GM19240 (cell line): Measurements from ENCODE around the gene TENT5C.

Experiments
- DNase-seq: peaks from one replicate; pipeline ENCODE4 v3.0.0; 2011; ENCODE audit warnings: low spot score; ENCODE audit not compliant: insufficient read length

TENT5C gene

GRCh38 chr1:117612517-117613248, 6.8 kb downstream of the TENT5C start:
- DNase-seq, result no peak

GRCh38 chr1:117613249-117613968, 7.6 kb downstream of the TENT5C start:
- no peak for DNase-seq

DNA sequence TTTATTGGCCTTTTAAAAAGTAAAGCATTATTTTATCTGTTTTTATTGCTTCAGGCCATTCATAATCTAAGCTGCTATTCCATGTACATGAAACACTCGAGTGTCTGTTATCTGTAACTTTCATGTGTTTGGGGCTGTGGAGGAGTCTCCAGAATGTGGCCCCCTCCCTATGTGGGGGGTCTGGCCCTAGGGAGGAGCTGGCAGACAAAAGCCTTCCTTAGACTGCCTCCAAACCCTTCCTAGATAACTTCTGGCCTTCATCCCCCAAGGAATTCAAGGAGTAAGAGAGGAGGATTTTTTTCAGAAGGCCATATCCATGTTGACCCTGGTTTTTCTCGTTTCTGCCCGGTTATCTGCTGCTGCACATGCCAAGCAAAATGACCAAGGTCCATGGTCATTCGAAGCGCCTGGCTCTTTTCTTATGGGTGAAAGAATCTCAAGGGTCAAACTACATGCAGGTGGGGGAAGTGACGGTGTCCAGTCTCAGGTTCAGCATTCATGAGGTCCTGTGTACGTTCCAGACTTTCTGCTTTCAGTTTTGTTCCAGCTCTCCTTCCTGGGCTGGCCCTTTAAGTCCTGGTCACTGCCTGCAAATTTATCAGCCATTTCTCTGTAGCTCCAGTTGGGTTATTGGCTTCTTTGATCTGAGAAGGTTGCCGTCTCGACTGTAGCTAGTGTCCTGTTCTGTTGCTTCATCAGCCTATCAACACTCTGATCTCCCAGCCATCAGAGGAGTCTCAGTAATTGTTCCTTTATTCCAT, 8.3 kb downstream of the TENT5C start:
- DNase-seq, result no peak

DNA sequence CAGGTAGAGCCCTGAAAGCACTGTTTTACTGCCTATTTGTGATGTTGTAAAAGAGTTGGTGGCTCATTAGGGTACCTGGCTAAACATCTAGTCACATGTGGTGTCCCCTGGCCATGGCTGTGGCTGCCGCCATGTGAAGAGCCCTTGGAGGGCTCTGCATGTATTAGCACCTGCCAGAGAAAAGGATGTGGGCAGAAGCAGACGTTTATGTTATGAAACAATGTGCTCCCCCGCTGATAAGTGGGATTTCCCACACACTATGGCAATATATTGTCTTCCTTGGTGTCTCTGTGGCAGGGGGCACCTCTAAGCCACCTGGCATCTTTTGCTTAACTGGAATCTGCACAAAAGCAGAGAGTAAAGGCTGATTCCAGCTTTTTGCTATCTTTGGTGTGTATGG, 9.6 kb downstream of the TENT5C start:
- DNase-seq, result no peak

DNA sequence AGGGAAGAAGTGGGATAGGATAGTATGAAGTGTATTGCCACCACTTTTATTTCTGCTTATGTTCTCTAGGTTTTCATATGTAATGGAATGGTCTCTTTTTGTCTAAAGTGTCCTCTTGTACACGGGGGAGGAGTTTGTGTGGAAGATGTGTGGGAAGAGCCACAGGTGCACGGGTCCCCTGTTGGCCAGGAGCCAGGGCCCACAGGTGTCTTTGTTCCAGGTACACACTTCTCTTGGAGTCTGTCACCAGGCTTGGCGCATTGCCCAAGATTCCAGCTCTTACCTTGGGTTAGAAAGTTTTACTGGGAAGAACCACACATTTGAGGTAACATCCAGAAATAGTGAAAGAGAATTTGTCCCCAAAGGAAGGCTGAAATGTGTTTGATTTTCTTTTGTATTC, 10.5 kb downstream of the TENT5C start:
- DNase-seq, result no peak

DNA sequence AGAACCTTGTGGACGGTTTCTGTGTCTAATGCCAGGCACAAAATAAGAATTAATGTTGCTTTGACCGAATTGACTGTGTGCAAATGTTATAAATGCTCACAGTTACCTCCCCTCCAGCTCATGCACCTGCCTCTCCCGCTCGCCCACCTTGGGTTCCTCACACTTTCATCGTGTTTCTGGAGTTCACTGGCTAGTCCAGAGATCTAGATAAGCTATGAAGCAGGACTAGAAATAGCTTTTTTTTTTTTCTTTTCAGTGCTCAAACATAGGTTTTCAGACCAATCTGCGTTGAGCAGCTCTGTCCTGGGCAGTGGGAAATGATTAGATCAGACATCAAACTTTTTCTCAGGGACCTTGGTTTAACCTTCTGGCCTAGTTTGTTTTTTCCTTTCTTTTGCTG, 11.1 kb downstream of the TENT5C start:
- no peak for DNase-seq

GRCh38 chr1:117618450-117619122, 12.7 kb downstream of the TENT5C start:
- DNase-seq, result no peak

DNA sequence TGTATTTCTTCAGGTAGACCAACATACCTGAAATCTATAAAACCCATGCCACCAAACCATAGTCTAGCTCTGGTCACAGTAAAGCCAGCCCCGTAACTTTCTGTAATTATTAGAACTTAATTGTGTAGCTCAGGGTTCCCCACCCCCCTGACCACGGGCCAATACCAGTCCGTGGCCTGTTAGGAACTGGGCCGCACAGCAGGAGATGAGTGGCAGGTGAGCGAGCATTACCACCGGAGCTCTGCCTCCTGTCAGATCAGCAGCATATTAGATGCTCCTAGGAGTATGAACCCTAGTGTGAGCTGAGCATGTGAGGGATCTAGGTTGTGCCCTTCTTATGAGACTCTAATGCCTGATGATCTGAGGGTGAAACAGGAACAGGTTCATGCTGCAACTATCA, 14.6 kb downstream of the TENT5C start:
- DNase-seq, result no peak

DNA sequence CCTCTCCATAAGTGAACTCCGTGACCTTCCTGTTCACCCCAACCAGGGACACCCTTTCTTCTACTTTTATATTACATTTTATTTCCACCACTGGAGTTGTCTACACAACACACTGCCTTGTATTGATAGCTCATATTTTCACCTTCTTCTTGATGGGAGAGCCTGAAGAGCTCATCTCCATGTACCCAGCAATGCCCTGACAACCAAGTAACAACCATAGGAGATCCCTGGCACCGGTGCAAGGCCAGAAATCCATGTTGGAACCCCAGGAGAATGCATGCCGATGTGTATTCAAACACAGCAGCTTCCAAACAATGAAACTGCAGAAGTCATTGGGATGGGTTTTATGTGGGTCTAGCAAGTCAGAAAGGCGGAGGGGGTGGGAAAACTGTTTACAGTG, 15.5 kb downstream of the TENT5C start:
- DNase-seq, result no peak

DNA sequence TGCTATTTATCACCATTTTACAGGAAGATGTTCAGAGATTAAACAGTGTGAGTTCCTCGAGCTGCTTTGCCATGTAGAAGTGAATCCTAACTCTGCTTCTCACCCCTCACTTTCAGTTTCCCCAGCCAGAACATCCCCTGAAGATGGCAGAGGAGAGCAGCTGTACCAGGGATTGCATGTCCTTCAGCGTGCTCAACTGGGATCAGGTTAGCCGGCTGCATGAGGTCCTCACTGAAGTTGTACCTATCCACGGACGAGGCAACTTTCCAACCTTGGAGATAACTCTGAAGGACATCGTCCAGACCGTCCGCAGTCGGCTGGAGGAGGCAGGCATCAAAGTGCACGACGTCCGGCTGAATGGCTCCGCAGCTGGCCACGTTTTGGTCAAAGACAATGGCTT, 16.9 kb downstream of the TENT5C start:
- no peak for DNase-seq

DNA sequence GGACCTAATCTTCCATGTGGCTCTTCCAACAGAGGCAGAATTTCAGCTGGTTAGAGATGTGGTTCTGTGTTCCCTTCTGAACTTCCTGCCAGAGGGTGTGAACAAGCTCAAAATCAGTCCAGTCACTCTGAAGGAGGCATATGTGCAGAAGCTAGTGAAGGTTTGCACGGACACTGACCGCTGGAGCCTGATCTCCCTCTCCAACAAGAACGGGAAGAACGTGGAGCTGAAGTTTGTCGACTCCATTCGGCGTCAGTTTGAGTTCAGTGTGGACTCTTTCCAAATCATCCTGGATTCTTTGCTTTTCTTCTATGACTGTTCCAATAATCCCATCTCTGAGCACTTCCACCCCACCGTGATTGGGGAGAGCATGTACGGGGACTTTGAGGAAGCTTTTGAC, 17.3 kb downstream of the TENT5C start:
- DNase-seq, result no peak

DNA sequence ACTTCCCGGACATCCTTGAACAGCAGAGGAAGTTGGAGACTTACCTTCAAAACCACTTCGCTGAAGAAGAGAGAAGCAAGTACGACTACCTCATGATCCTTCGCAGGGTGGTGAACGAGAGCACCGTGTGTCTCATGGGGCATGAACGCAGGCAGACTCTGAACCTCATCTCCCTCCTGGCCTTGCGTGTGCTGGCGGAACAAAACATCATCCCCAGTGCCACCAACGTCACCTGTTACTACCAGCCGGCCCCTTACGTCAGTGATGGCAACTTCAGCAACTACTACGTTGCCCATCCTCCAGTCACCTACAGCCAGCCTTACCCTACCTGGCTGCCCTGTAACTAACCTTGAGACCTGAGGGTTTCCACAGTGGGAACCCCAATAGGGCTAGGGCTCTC, 17.9 kb downstream of the TENT5C start:
- no peak for DNase-seq

GRCh38 chr1:117627546-117628130, 21.8 kb downstream of the TENT5C start:
- no peak for DNase-seq

- no peak for DNase-seq
Measured at GRCh38 chr1:117628343-117628742, 22.5 kb downstream of the TENT5C start.

DNA sequence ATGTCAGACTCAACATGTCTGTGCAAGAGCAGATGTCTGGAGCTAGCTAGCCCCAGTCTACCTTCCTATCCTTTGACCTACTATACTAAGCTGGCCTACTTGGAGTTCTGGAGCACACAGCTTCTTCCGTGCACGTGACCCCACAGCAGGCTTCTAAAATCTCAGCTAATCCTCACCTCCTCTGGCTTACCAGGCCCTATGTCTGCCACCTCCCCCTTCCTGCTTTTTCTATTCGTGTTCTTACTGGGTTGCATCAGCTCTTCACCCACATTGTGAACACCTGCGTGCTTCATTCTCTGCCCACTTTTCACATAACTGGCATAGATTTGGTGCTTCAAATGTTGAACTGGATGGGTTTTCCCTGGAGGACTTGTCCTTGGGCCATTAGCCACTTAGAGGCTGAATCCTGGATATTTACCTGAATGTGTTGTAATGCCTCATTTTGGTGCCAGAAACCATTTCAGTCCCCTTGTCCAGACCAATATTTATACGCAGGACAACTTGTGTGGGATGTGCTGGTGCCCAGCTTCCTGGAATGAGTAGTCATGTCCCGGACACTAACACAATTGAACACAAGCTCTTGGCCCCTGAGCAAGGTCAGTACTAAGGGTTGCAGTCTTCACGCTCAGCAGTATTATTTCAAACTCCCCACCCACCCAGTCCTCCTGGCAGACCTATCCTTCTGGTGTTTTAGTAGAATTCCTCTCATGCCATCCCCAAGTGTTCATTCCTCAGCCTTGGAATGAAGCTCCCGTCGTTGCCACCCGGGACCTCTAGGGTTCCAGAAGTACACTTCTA, 24.0 kb downstream of the TENT5C start:
- DNase-seq, result no peak

- no peak for DNase-seq
Measured at GRCh38 chr1:117630423-117630998, 24.7 kb downstream of the TENT5C start.

DNA sequence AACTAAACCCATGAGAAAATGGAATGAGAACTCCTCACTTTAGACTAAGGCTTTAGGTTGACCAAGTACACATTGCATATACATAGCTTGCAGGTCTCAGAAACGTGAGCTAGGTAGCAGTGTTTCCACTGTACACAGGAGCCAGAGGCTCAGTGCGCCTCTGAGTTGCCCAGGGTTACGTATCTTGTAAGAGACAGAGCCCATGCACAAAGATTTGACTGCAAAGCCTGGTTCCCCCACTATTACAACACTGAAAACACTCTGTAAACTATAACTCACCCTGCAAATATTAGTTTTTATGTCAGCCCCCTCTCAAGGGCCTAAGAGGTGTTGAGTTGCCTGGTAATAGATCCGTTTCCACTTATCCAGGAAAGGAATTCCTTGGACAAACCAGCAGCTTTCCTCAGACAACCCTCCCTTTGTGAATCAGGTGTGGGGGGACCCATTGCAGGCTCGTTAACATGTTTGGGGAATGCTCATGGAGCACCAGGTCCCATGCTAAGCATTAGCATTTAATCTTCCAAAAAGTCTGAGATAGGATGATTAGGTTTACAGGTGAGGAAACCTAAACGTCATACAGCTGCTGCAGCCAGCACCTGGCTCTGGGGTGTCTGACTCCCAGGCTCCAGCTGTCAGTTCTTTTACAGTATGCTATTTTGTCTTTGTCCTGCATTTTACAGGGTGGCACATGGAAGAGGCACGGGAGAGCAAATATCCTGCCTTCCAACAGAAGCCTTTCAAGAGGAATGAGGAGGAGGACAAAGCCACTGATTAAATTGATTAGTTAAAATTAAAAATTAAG, 25.7 kb downstream of the TENT5C start:
- DNase-seq, result no peak

- no peak for DNase-seq
Measured at GRCh38 chr1:117632269-117633067, 26.6 kb downstream of the TENT5C start.

DNA sequence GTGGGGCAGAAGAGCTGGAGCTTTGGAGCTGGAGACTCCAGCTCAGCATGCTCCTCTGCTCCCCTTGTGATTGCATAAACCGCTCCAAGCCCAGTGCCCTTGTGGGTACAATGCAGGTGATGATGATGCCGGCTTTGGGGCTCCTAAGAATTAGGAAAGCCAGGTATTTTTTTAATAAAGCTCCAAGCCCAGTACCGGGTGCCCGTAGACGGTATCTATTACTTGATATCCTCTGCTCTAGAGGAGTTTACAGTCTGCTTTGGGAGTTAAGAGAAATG, 27.2 kb downstream of the TENT5C start:
- no peak for DNase-seq
